GM18868 (cell line): Measurements from ENCODE around the gene PAK6.

Experiments used
- ATAC-seq: cut with Tn5 transposase; IDR thresholded peaks from one replicate; pipeline ENCODE4 v1.9.1; 2021; ENCODE audit warnings: mild to moderate bottlenecking, moderate library complexity; ENCODE audit not compliant: unreplicated experiment

Gene PAK6

GRCh38 chr15:40290545-40290917 lies 51.7 kb downstream of the PAK6 start:
- ATAC-seq: no peak

- no peak for ATAC-seq
Observed at GRCh38 chr15:40290918-40291574, 52.2 kb downstream of the PAK6 start.

GRCh38 chr15:40292246-40292645 lies 53.4 kb downstream of the PAK6 start:
- no peak for ATAC-seq

GRCh38 chr15:40293006-40293405 lies 54.1 kb downstream of the PAK6 start:
- no peak for ATAC-seq

- no peak for ATAC-seq
Observed at GRCh38 chr15:40293905-40294895, 55.3 kb downstream of the PAK6 start.

- no peak for ATAC-seq
Observed at GRCh38 chr15:40295297-40295696, 56.4 kb downstream of the PAK6 start.

- ATAC-seq: no peak
Observed at GRCh38 chr15:40295877-40296560, 57.2 kb downstream of the PAK6 start.

- ATAC-seq: no peak
Observed at GRCh38 chr15:40296561-40297230, 57.8 kb downstream of the PAK6 start.

GRCh38 chr15:40297356-40297755 lies 58.5 kb downstream of the PAK6 start:
- no peak for ATAC-seq

GRCh38 chr15:40298216-40298935 lies 59.5 kb downstream of the PAK6 start:
- no peak for ATAC-seq

- ATAC-seq: no peak
Observed at GRCh38 chr15:40300367-40300766, 61.5 kb downstream of the PAK6 start.

- ATAC-seq: no peak
Observed at GRCh38 chr15:40300771-40301170, 61.9 kb downstream of the PAK6 start.

GRCh38 chr15:40301467-40302179 lies 62.8 kb downstream of the PAK6 start:
- no peak for ATAC-seq

- ATAC-seq: no peak
Observed at GRCh38 chr15:40302288-40302886, 63.5 kb downstream of the PAK6 start.

- ATAC-seq: no peak
Observed at GRCh38 chr15:40302981-40303380, 64.1 kb downstream of the PAK6 start.

- no peak for ATAC-seq
Observed at GRCh38 chr15:40303576-40303975, 64.7 kb downstream of the PAK6 start.

GRCh38 chr15:40305281-40305680 lies 66.4 kb downstream of the PAK6 start:
- no peak for ATAC-seq

GRCh38 chr15:40306371-40306770 lies 67.5 kb downstream of the PAK6 start:
- ATAC-seq: no peak

- no peak for ATAC-seq
Observed at GRCh38 chr15:40306908-40307307, 68.0 kb downstream of the PAK6 start.
